ENCODE results near the gene SFSWAP. TPM values are rescaled to one million over a fixed set of nuclear protein-coding genes. Genes with fewer than 3 reads are reported as not detected.
A peak's percentile ranks its signal among the peaks of the same experiment; 100 is the strongest.

Gene SFSWAP
- polyA plus RNA-seq, 2 of the 4 experiments (the other 2 are of a cell fraction), result 21.8 to 23.5 TPM

DNA sequence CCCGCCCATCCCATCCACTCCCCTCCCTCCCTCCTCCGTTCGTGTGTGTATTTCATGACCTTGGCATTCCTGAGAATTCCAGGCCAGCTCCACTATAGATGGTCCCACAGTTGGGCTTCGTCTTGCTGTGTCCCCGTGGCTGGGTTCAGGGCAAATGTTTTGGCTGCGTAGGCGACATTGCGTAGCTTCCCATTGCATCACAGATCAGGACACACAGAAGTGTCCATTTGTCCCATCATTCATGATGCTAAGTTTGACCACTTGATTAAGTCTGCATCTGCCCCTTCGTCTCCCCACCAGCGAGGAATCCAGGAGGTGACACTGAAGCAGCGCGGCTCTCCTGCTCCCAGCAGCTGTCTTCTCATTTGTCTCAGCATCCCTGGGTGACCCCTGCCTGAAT is 78.7 kb downstream of the SFSWAP start:
- CTCF ChIA-PET, result interaction anchor here (1.0 to 1.4 kb wide), 2 partner anchors 9 to 15 kb away, joined by 4 read pairs; no protein-coding TSS in a partner anchor
- TF ChIP-seq MYC (IDR thresholded peaks at IDR 0.05; ENCODE audit: borderline replicate concordance, low read length) (no peak), EP300 (IDR thresholded peaks at IDR 0.05) (no peak), POLR2A (IDR thresholded peaks at IDR 0.05; ENCODE audit: low read length) (no peak), HOXB5 (CRISPR knock-in tag; IDR thresholded peaks at IDR 0.05) (no peak), ESRRA (IDR thresholded peaks at IDR 0.05; ENCODE audit: borderline replicate concordance, low read length) (no peak), MAZ (IDR thresholded peaks at IDR 0.05; ENCODE audit: borderline replicate concordance, low read depth, low read length) (no peak), HOXA7 (CRISPR knock-in tag; IDR thresholded peaks at IDR 0.05) (no peak), HOXB13 (CRISPR knock-in tag; IDR thresholded peaks at IDR 0.05; ENCODE audit: low read depth) (no peak), ZFP36 (IDR thresholded peaks at IDR 0.05; ENCODE audit: borderline replicate concordance, partially characterized antibody) (no peak), FOXS1 (CRISPR knock-in tag; IDR thresholded peaks at IDR 0.05) (no peak), ZSCAN20 (CRISPR knock-in tag; IDR thresholded peaks at IDR 0.05) (no peak), RFX5 (IDR thresholded peaks at IDR 0.05) (no peak), JUNB (IDR thresholded peaks at IDR 0.05) (no peak)
- TF ChIP-seq, protein P1, sequence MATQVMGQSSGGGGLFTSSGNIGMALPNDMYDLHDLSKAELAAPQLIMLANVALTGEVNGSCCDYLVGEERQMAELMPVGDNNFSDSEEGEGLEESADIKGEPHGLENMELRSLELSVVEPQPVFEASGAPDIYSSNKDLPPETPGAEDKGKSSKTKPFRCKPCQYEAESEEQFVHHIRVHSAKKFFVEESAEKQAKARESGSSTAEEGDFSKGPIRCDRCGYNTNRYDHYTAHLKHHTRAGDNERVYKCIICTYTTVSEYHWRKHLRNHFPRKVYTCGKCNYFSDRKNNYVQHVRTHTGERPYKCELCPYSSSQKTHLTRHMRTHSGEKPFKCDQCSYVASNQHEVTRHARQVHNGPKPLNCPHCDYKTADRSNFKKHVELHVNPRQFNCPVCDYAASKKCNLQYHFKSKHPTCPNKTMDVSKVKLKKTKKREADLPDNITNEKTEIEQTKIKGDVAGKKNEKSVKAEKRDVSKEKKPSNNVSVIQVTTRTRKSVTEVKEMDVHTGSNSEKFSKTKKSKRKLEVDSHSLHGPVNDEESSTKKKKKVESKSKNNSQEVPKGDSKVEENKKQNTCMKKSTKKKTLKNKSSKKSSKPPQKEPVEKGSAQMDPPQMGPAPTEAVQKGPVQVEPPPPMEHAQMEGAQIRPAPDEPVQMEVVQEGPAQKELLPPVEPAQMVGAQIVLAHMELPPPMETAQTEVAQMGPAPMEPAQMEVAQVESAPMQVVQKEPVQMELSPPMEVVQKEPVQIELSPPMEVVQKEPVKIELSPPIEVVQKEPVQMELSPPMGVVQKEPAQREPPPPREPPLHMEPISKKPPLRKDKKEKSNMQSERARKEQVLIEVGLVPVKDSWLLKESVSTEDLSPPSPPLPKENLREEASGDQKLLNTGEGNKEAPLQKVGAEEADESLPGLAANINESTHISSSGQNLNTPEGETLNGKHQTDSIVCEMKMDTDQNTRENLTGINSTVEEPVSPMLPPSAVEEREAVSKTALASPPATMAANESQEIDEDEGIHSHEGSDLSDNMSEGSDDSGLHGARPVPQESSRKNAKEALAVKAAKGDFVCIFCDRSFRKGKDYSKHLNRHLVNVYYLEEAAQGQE (IDR thresholded peaks at IDR 0.05), result no peak
- TF ChIP-seq, protein P2, sequence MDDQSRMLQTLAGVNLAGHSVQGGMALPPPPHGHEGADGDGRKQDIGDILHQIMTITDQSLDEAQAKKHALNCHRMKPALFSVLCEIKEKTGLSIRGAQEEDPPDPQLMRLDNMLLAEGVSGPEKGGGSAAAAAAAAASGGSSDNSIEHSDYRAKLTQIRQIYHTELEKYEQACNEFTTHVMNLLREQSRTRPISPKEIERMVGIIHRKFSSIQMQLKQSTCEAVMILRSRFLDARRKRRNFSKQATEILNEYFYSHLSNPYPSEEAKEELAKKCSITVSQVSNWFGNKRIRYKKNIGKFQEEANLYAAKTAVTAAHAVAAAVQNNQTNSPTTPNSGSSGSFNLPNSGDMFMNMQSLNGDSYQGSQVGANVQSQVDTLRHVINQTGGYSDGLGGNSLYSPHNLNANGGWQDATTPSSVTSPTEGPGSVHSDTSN (IDR thresholded peaks at IDR 0.05), result no peak
- TF ChIP-seq, protein P3, sequence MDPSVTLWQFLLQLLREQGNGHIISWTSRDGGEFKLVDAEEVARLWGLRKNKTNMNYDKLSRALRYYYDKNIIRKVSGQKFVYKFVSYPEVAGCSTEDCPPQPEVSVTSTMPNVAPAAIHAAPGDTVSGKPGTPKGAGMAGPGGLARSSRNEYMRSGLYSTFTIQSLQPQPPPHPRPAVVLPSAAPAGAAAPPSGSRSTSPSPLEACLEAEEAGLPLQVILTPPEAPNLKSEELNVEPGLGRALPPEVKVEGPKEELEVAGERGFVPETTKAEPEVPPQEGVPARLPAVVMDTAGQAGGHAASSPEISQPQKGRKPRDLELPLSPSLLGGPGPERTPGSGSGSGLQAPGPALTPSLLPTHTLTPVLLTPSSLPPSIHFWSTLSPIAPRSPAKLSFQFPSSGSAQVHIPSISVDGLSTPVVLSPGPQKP (IDR thresholded peaks at IDR 0.05; ENCODE audit: low read depth, low read length), result no peak
- H3K27ac ChIP-seq, result no peak overlapping the region
- H3K4me2 ChIP-seq, result no peak overlapping the region
- ATAC-seq (no peak), FAIRE-seq (no peak), DNase-seq (ENCODE audit: low read depth in 1 of 2, low spot score in 1 of 2) (no peak)
- POLR2A ChIA-PET, result no interaction called here
- H3K4me1 ChIP-seq, result no peaks in the 10 kb centered on the region; the same call in 2 of the 3 replicates
- no peaks in the 10 kb centered on the region for H3K9me3 ChIP-seq
- no peak overlapping the region for H3K4me3 ChIP-seq
- 92% methylated on average over 11 of the region's 12 CpGs for WGBS (ENCODE audit: missing lambda C conversion rate)

DNA sequence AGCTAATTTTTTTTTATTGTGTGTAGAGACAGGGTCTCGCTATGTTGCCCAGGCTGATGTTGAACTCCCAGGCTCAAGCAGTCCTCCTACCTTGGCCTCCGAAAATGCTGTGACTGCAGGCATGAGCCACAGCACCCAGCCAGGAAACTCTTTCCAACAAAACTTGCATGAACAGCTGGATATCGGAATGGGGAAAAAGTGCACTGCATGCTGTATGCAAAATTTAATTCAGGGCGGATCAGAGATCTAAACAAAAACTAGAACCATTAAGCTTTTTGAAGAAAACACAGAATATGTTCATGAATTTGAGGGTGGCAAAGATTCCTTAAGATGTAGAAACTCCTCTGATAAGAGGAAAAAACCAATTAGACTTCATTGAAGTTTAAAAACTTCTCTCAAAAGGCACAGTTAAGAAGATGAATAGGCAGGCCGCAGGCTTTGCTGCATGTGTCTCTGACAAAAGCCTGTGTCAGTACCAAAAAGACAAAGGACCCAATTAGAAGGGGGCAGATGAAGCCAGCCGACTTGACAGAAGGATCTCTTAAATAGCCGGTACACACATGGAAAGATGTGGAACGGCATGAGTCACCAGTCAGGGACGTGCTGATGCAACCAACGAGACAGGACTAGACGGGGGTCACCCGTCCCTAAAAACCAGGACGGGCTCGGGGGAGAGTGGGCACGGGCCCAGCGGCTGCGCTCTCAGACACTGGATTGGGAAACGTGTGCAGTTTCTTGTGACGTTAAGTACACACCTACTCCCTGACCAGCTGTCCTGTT is 82.5 kb downstream of the SFSWAP start:
- 84% methylated on average over 19 of the region's 19 CpGs for WGBS (ENCODE audit: missing lambda C conversion rate)
- no peaks in the 10 kb centered on the region for H3K4me1 ChIP-seq
- no peak overlapping the region for H3K27ac ChIP-seq
- ATAC-seq (no peak), DNase-seq (ENCODE audit: low read depth in 1 of 2, low spot score in 1 of 2) (no peak), FAIRE-seq (no peak)
- H3K4me2 ChIP-seq, result no peak overlapping the region
- ChIA-PET CTCF (interaction anchor here (1.0 to 1.9 kb wide), 3 partner anchors 12 to 704 kb away, joined by 3 to 4 read pairs (median 4); partner anchors contain the start of gene MMP17), POLR2A (no interaction called here)
- TF ChIP-seq FOSL2 (IDR thresholded peaks at IDR 0.05) (no peak), FOSL2 (CRISPR knock-in tag; IDR thresholded peaks at IDR 0.05) (peak; percentile 31; the same call in 1 of the 2 replicates), HOXB13 (CRISPR knock-in tag; IDR thresholded peaks at IDR 0.05; ENCODE audit: low read depth) (no peak)
- no peaks in the 10 kb centered on the region for H3K9me3 ChIP-seq
- H3K4me3 ChIP-seq, result no peak overlapping the region

All from A549 (cell line).